Measurements from ENCODE around the gene PHACTR2. TPM values are rescaled to one million over a fixed set of nuclear protein-coding genes. Genes with fewer than 3 reads are reported as not detected.

PHACTR2 gene
- total and polyA plus RNA-seq, 2 of the 13 experiments (the other 11 are each of a cell fraction or from before 2014, with no cell fraction given), result 11.3 to 28.2 TPM

DNA sequence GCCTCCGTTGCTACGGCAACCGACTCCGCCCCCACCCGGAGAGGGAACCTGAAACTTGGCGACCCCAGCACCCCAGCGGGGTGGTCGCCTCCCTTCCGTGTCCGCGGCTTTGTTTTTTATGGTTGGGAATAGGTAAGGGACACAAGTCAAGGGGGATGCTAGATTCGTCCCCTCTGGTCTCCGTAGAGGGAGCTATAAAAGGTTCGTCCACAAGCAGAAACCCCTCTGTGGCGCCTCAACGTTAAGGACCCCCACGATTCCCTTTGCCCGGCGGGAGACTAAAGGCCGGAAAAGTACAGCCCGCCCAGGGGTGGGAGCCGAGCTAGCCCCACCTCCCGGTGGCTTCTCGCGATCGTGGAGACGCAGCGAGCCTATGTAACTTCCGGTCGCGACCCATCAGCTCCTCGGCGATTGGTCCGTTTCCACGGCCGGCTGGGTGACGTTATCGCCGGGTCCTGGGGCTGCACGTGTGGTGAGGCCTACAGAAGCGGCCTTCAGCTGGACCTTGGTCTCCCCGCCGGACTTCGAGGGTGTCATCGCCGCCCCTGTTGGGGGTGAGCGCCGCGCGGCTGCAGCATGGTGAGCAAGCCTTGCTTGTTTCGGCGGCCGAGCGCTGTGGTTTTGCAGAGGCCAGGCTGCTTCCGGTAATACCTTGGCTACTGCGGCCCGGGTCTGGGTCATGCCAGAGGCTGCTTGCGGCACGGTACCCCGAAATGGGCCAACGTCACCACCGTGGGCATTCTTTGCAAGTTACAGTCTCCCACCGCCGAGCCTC lies 165.3 kb downstream of the PHACTR2 start, which contains the start of gene LTV1 (continued):
- TF ChIP-seq ZNF317 (CRISPR knock-in tag; IDR thresholded peaks at IDR 0.05), result peak; percentile 95
- TF ChIP-seq ZNF615 (CRISPR knock-in tag; IDR thresholded peaks at IDR 0.05; ENCODE audit: borderline replicate concordance), result peak; percentile 98; the same call in 1 of the 2 replicates
- TF ChIP-seq, protein P1, sequence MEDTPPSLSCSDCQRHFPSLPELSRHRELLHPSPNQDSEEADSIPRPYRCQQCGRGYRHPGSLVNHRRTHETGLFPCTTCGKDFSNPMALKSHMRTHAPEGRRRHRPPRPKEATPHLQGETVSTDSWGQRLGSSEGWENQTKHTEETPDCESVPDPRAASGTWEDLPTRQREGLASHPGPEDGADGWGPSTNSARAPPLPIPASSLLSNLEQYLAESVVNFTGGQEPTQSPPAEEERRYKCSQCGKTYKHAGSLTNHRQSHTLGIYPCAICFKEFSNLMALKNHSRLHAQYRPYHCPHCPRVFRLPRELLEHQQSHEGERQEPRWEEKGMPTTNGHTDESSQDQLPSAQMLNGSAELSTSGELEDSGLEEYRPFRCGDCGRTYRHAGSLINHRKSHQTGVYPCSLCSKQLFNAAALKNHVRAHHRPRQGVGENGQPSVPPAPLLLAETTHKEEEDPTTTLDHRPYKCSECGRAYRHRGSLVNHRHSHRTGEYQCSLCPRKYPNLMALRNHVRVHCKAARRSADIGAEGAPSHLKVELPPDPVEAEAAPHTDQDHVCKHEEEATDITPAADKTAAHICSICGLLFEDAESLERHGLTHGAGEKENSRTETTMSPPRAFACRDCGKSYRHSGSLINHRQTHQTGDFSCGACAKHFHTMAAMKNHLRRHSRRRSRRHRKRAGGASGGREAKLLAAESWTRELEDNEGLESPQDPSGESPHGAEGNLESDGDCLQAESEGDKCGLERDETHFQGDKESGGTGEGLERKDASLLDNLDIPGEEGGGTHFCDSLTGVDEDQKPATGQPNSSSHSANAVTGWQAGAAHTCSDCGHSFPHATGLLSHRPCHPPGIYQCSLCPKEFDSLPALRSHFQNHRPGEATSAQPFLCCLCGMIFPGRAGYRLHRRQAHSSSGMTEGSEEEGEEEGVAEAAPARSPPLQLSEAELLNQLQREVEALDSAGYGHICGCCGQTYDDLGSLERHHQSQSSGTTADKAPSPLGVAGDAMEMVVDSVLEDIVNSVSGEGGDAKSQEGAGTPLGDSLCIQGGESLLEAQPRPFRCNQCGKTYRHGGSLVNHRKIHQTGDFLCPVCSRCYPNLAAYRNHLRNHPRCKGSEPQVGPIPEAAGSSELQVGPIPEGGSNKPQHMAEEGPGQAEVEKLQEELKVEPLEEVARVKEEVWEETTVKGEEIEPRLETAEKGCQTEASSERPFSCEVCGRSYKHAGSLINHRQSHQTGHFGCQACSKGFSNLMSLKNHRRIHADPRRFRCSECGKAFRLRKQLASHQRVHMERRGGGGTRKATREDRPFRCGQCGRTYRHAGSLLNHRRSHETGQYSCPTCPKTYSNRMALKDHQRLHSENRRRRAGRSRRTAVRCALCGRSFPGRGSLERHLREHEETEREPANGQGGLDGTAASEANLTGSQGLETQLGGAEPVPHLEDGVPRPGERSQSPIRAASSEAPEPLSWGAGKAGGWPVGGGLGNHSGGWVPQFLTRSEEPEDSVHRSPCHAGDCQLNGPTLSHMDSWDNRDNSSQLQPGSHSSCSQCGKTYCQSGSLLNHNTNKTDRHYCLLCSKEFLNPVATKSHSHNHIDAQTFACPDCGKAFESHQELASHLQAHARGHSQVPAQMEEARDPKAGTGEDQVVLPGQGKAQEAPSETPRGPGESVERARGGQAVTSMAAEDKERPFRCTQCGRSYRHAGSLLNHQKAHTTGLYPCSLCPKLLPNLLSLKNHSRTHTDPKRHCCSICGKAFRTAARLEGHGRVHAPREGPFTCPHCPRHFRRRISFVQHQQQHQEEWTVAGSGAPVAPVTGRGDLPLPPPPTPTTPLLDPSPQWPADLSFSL (CRISPR knock-in tag; IDR thresholded peaks at IDR 0.05), result peak; percentile 54; the same call in 1 of the 2 replicates
- peak; percentile 98 for TF ChIP-seq EED (CRISPR knock-in tag; IDR thresholded peaks at IDR 0.05)
- peak; percentile 63; the same call in 1 of the 2 replicates for TF ChIP-seq ZNF263 (CRISPR knock-in tag; IDR thresholded peaks at IDR 0.05)
- TF ChIP-seq ZFAT (CRISPR knock-in tag; conservative IDR thresholded peaks at IDR 0.05), result peak; percentile 96
- TF ChIP-seq SYNCRIP (IDR thresholded peaks at IDR 0.05; ENCODE audit: insufficient read depth, low read depth, low read length), result no peak
- TF ChIP-seq ATM (IDR thresholded peaks at IDR 0.05; ENCODE audit: borderline replicate concordance), result no peak
- TF ChIP-seq, protein P2, sequence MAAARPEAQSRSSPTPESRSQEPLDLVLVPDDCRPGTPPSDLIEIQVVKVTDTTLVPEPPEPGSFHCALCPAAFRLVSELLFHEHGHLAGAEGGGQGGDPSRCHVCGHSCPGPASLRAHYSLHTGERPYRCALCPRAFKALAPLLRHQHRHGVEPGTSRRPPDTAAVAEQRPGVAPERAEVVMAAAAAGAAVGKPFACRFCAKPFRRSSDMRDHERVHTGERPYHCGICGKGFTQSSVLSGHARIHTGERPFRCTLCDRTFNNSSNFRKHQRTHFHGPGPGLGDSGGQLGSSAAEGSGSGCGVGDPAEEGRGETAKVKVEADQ (CRISPR knock-in tag; IDR thresholded peaks at IDR 0.05; ENCODE audit: borderline replicate concordance), result peak; percentile 99
- TF ChIP-seq PHF21A (CRISPR knock-in tag; IDR thresholded peaks at IDR 0.05), result peak; percentile 61
- TF ChIP-seq, protein P3, sequence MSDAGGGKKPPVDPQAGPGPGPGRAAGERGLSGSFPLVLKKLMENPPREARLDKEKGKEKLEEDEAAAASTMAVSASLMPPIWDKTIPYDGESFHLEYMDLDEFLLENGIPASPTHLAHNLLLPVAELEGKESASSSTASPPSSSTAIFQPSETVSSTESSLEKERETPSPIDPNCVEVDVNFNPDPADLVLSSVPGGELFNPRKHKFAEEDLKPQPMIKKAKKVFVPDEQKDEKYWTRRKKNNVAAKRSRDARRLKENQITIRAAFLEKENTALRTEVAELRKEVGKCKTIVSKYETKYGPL (CRISPR knock-in tag; IDR thresholded peaks at IDR 0.05), result peak; percentile 94
- TF ChIP-seq ZNF335 (CRISPR knock-in tag; IDR thresholded peaks at IDR 0.05), result peak; percentile 96
- peak; percentile 66 for TF ChIP-seq SMAD9 (CRISPR knock-in tag; IDR thresholded peaks at IDR 0.05)
- TF ChIP-seq, protein P4, sequence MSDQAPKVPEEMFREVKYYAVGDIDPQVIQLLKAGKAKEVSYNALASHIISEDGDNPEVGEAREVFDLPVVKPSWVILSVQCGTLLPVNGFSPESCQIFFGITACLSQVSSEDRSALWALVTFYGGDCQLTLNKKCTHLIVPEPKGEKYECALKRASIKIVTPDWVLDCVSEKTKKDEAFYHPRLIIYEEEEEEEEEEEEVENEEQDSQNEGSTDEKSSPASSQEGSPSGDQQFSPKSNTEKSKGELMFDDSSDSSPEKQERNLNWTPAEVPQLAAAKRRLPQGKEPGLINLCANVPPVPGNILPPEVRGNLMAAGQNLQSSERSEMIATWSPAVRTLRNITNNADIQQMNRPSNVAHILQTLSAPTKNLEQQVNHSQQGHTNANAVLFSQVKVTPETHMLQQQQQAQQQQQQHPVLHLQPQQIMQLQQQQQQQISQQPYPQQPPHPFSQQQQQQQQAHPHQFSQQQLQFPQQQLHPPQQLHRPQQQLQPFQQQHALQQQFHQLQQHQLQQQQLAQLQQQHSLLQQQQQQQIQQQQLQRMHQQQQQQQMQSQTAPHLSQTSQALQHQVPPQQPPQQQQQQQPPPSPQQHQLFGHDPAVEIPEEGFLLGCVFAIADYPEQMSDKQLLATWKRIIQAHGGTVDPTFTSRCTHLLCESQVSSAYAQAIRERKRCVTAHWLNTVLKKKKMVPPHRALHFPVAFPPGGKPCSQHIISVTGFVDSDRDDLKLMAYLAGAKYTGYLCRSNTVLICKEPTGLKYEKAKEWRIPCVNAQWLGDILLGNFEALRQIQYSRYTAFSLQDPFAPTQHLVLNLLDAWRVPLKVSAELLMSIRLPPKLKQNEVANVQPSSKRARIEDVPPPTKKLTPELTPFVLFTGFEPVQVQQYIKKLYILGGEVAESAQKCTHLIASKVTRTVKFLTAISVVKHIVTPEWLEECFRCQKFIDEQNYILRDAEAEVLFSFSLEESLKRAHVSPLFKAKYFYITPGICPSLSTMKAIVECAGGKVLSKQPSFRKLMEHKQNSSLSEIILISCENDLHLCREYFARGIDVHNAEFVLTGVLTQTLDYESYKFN (CRISPR knock-in tag; conservative IDR thresholded peaks at IDR 0.05), result peak; percentile 84
- peak; percentile 66; the same call in 1 of the 2 replicates for TF ChIP-seq ZBTB1 (CRISPR knock-in tag; IDR thresholded peaks at IDR 0.05; ENCODE audit: borderline replicate concordance)

All from HepG2 (cell line).